IPS DF 19.7 (cell line): ENCODE results near the gene ORM1.

Experiments used
- DNase-seq: peaks from one replicate; pipeline ENCODE4 v3.0.0-alpha.2; 2013; ENCODE audit warnings: low read depth, low spot score

ORM1 gene

GRCh38 chr9:114364134-114365041 is 41.5 kb downstream of the ORM1 start:
- DNase-seq: no peak

DNA sequence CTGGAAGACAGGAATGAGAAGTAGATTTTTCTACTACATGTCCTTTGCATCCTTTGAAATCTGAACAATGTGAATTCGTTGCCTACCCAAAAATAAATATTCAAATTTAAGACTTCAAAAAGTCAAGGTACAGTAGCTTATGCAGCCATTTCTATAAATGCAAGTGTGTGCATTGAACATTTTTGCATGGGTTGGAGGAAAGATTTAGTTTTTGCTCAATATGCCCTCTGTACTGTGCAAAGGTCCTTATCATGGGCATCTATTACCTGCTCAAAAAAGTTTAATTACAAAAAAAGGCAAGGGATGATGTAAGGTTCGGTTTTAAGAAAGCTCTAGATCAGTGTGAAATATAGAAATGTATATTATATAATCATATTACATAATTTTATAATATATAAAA is 42.3 kb downstream of the ORM1 start:
- DNase-seq: no peak

DNA sequence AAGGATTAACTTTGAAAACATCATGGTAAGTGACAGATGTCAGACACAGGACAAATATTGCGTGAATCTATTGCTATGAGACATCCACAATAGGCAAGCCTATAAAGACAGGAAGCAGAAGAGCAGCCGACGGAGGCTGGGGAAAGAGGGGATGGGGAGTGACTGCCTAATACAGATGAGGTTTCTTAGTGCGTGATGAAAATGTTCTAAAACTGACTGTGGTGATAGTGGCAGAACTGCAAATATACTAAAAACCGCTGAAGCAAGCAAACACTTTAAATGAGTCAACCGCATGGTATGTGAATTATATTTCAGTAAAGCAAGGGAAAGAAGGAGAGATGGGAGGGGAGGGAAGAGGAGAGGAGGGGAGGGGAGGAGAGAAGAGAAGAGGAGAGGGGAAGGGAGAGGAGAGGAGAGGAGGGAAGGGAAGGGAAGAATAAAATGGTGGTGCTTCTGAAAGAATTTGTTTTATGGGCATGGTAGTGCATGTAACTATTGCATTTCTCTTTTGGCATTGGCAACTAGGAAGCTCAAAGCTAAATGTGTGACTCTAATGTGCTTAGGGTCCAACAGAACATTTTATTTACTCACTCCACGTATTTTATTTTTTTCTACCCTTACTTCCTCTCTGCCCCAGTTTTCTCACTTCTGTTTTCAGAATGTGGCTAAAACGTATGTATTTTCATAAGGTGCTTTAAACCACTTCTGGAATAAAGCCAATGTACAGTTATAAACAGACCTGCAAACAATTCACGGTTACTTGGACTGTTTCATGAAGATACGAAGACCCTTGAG is 43.6 kb downstream of the ORM1 start:
- DNase-seq: no peak

- no peak for DNase-seq
Measured at GRCh38 chr9:114367366-114367765, 44.5 kb downstream of the ORM1 start.

DNA sequence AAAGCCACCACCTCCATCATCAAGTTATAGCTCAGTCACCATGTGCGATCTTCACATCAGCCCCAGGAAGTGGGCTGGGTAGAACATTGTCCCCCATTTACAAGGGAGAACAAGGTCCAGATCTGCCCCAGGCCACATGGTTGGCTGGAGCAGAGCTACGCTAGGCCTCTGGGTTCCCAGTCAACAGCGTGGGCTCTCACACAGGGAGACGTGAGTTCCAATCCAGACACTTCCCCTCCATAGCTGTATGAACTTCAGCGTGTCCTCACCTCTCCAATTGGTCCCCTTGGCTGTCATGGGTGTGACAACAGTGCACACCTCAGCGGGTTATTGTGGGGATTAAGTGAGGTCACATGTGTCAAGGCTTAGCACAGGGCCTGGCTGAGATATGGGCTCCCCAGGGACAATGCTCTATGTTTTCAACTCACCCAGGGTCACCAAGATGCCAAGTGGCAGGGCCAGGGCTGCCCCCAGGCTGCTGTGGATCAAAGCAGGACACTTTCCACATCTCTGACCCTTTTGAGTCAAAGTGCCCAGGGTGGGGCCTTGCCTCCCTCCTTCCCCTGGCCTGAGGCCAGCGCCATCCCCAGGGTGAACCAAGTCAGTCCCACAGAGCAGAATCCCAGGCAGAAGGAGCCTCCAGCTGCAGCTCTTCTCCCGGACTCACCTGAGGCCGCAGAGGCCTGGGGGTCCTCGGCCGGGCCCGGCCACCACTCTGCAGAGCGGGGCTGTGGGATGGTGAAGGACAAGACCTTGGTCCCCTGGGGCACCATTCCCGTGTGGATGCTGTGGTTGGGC is 45.1 kb downstream of the ORM1 start:
- no peak for DNase-seq

DNA sequence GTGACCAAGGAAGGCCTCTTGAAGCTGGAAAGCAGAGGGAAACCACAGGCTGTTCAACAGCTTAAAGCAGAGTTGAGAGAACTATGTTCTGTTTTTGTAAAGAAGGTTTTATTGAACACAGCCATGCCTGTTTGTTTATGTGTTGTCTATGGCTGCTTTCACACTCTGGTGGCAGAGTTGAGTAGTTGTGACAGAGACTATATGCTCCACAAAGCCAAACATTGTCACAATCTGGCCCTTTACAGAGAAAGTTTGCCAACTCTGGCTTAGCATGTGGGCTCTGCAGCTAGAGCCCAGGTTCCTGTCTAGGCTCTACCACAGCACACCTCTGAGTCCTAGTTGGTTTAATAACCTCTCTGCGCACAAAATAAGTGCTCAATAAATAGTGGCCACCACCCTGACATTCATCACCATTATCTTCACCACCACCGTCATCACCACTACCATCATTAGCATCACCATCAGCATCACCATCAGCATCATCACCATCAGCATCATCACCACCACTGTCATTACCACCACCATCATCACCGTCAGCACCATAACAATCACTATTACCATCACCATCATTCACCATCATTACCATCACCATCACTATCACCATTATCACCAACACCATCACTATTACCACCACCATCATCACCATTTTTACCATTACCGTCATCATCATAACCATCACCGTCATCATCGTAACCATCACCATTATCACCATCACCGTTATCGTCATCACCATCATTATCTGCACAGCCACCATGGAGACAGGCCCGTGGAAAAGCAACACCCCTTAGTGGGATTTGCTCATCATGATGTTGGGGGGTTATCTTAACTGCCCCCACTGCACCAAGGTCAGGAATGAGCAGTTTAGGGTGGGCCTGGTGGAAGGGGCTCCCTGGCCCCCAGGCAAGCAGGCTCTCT is 46.6 kb downstream of the ORM1 start:
- no peak for DNase-seq

DNA sequence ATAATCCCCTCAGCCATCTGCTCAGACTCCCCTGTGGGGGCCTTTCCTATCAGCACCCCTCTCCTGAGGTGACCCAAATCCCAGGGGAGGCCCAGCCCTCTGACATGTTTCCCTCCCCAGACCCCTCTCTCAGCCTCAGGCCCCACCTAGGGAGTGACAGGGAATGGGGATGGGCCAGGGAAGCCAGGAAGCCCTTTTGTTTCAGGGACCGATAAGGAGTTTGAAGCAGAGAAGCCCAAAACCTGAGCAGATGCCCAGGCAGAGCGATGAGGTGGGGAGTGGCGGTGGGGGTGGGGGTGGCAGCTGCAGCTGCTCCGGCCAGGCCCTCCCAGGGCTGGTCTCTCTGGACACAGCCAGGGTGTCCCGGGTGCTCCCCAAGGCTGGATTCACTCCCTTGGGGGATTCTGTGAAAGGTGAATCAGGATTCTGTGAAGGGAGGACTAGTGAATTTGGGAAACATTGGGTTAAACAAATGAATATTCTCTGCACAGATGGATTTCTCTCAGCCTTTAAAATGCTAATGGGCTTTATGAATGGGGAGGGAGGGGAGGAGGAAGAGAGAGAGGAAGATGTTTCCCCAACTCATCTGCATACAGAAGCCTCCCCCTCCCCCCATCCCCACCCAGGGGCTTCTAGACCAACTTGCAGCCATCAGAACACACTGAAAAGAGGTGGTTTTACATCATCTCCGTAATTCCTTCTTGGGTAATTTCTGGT is 47.5 kb downstream of the ORM1 start:
- DNase-seq: peak; percentile 60

DNA sequence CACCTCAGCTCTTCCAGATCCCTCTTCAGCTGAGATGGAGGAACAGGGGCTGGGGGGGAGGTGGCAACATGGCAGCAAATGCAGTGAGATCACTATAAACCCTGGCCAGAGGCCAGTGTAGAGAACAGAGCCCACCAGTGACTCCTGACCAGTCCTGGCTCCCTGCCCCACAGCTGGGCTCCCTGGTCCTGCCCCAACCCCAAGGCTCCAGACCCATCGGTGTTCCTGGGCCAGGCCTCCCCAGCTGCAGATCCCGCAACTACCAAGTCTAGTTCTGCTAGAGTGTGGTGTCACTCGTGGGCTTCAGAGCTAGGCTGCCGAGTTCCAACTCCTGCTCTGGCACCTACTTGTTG is 48.0 kb downstream of the ORM1 start:
- DNase-seq: no peak

DNA sequence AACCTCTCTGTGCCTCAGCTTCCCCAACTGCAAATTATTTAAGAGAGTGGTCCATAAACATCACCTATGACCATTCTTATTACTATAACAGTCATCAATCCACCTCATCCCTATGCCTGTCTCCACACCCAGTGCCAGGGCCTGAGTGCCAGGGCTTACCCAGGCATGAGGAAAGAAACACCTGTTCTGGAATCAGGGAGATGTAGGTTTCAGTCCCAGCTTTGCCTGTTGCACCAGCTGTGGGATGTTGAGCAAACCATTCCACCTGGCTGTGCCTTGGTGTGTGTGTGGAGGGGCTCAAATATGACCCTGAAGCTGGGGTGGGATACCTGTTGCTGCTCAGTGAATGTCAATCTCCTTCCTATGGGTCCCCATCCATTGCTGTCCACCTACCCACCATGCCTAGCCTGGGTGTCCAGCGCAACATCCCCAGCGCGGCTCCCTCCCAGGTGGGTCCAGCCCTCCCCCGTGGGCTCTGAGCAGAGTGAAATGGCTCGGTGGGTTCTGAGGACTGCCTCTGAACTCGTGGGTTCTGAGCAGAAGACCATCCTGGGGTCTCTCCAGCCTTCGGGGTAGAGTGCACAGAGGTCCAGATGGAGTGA is 48.5 kb downstream of the ORM1 start:
- no peak for DNase-seq

DNA sequence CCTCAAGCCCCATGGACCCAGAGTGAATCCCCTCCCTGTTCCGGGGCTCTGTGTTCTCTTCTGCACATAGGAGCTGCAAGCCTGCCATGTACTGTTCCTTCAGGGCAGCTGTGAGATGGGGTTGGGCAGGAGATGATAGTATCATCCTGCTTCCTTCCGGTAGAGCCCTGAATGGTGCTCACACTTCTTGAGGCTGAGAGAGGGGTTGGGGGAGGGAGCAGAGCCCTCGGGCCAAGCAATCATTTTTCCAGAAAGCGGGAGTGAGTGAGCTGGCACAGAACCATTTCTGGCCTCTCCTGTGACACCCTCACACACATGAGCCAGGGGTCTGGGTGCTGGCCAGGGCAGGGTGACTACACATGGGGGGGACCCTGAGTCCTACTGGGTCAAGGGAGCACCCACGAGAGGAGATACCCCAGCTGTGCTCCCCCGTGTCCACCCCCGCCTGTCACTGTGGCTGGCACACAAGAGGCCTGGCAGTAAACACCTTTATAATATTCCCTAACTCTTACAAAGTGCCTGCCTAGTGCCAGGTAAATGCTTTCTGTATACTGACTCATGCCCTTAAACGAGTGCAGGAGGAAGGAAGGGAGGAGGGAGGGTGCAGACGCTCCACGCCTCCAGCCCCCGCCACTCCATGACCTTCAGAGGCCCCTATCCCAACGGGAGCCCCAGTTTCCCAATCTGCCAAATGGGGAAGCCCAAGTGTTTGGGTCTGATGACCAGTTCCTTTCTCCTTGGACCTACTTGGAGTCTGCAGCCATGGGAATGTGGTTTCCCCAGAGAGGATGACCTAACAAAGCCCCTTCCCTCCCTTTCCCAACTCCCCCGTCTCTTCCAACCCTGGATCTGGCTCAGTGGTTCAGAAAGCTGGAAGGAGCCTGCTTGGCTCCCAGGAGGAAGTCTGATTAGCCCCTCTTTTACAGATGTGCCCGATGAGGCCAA is 49.3 kb downstream of the ORM1 start:
- no peak for DNase-seq

DNA sequence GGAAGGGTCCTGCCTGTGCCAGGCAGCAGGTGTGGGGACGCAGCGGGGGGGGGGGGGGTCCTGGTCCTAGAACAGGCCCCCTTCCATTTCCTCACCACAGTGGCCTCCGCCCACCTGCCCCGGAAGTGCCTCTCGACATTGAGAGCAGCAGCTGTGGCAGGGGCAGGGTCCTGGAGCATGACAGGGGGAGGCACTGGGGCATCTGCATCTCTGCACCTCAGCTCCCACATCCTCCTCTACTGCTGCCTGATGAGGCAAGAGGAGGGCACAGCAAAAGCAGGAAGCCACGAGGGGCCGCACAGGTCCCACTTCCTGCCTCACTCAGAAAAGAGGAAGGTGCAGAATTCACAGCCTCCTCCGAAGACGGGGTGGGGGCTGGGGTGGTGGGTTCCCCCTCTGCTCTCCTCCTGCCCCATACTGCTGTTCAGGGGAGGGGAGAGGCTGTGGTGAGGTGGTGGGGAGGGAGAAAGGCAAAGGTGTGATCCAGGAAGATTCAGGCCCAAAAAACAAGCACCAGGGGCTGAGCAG is 50.1 kb downstream of the ORM1 start:
- DNase-seq: no peak

- no peak for DNase-seq
Measured at GRCh38 chr9:114373960-114374730, 51.2 kb downstream of the ORM1 start.

DNA sequence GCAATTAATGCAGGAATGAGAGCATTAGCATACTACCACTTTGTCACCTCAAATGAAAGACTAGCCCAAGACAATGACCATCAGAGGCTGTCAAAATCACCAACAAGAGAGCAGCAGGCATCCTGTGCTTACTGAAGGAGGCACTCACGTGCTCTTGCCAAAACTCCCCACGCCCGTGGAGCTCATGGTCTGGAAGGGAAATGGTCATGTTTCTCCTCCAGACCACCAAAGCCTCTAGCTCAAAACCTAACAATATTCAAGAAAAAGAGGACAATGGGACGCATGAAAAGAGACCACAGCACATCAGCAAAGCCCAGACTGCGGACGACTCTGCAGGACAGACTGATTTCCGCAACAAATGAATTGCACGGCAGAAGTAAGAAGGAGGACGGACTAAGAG is 52.0 kb downstream of the ORM1 start:
- DNase-seq: no peak

DNA sequence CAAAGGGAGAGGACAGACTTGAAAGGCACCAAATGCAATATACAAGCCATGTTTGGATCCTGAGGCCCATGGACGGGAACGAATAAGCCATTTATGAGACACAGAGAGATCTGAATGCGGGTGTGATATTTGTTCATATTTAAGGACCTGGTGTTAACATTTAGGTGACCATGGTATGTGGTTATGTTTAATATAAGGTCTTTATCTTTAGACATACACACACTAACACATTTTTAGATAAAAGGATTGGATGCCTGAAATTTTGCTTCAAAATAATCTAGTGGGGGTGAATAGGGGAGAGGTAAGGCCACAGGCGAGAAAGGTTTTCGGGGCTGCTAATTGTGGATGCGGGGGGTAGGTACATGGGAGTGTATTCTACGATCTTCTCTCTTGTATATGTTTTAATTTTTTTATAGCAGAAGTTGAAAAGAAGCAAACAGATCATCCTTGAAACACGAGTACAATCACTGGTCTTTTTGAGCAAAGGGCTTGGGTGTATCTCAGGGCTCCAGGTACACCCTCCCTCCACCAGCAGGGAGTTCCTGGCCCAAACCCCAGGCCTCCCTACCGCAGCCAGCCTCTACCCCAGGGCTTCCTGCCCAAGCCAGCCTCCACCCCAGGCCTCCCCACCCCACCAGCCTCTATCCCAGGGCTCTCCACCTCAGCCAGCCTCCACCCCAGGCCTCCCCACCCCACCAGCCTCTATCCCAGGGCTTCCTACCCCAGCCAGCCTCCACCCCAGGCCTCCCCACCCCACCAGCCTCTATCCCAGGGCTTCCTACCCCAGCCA is 52.7 kb downstream of the ORM1 start:
- no peak for DNase-seq
